ENCODE results near the gene SPTSSB. TPM values are rescaled to one million over a fixed set of nuclear protein-coding genes. Genes with fewer than 3 reads are reported as not detected.

SPTSSB gene
- polyA plus RNA-seq, 2 of the 4 experiments (the other 2 are of a cell fraction): 0.06 to 0.43 TPM

GRCh38 chr3:161314836-161315395 lies 56.4 kb downstream of the SPTSSB start:
- ATAC-seq (no peak), DNase-seq (ENCODE audit: low read depth in 1 of 2, low spot score in 1 of 2) (no peak), FAIRE-seq (no peak)
- POLR2A ChIA-PET: no interaction called here
- H3K9me3 ChIP-seq: no peaks in the 10 kb centered on the region
- no peaks in the 10 kb centered on the region for H3K4me1 ChIP-seq
- no peak overlapping the region for H3K27ac ChIP-seq
- no peak overlapping the region for H3K4me3 ChIP-seq
- CTCF ChIA-PET: no interaction called here
- 37% methylated on average over 3 of the region's 3 CpGs for WGBS (ENCODE audit: missing lambda C conversion rate)
- no peak overlapping the region for H3K4me2 ChIP-seq
- no peak for TF ChIP-seq CEBPB (IDR thresholded peaks at IDR 0.05)
- no peak for TF ChIP-seq FOSL2 (IDR thresholded peaks at IDR 0.05)
- peak; percentile 72 for TF ChIP-seq FOSL2 (CRISPR knock-in tag; IDR thresholded peaks at IDR 0.05)
- 0 out of 2 replicates have a peak, but pooled peaks have one; percentile 39 for TF ChIP-seq NFE2L2 (conservative IDR thresholded peaks at IDR 0.05; ENCODE audit: low read length)

- no peak for ATAC-seq
- ChIA-PET CTCF (no interaction called here), POLR2A (no interaction called here)
- 32% methylated on average over 5 of the region's 5 CpGs for WGBS (ENCODE audit: missing lambda C conversion rate)
- H3K9me3 ChIP-seq: peaks cover 5% of the 10 kb centered on the region; the same call in 2 of the 3 replicates
- no peak overlapping the region for H3K4me3 ChIP-seq
- no peak for FAIRE-seq
- H3K4me2 ChIP-seq: no peak overlapping the region
- TF ChIP-seq ZNF302 (CRISPR knock-in tag; IDR thresholded peaks at IDR 0.05) (no peak), CEBPB (IDR thresholded peaks at IDR 0.05) (no peak), GATA3 (IDR thresholded peaks at IDR 0.05; ENCODE audit: borderline replicate concordance) (no peak), ELK1 (IDR thresholded peaks at IDR 0.05; ENCODE audit: low read depth, low read length) (no peak), RFX5 (IDR thresholded peaks at IDR 0.05) (no peak), ZC3H11A (IDR thresholded peaks at IDR 0.05) (no peak), HOXA7 (CRISPR knock-in tag; IDR thresholded peaks at IDR 0.05) (no peak), RAD21 (conservative IDR thresholded peaks at IDR 0.05 in 1 of 2, IDR thresholded peaks at IDR 0.05 in 1 of 2) (no peak), KDM5A (IDR thresholded peaks at IDR 0.05) (no peak), TP53 (CRISPR knock-in tag; IDR thresholded peaks at IDR 0.05) (no peak), ZFP36 (IDR thresholded peaks at IDR 0.05; ENCODE audit: borderline replicate concordance, partially characterized antibody) (no peak), PHF8 (IDR thresholded peaks at IDR 0.05; ENCODE audit: borderline replicate concordance, low read depth) (no peak), EHF (CRISPR knock-in tag; IDR thresholded peaks at IDR 0.05) (no peak), RCOR1 (IDR thresholded peaks at IDR 0.05; ENCODE audit: low read depth, low read length) (no peak)
- no peak overlapping the region for H3K27ac ChIP-seq
- no peaks in the 10 kb centered on the region for H3K4me1 ChIP-seq
- DNase-seq (ENCODE audit: low read depth in 1 of 2, low spot score in 1 of 2): no peak
Measured at GRCh38 chr3:161310649-161311423, 60.5 kb downstream of the SPTSSB start.

GRCh38 chr3:161305095-161305991 lies 66.0 kb downstream of the SPTSSB start:
- CTCF ChIA-PET: interaction anchor here (0.5 to 1.8 kb wide), 7 partner anchors 12 to 442 kb away, joined by 3 to 5 read pairs (median 4); no protein-coding TSS in a partner anchor
- ATAC-seq: no peak
- H3K27ac ChIP-seq: no peak overlapping the region

More at GRCh38 chr3:161305095-161305991, 66.0 kb downstream of the SPTSSB start:
- no peak overlapping the region for H3K4me2 ChIP-seq
- no peak overlapping the region for H3K4me3 ChIP-seq
- TF ChIP-seq CHD2 (IDR thresholded peaks at IDR 0.05; ENCODE audit: low read length, partially characterized antibody): no peak
- peak; percentile 42 for TF ChIP-seq CTCF (IDR thresholded peaks at IDR 0.05)
- peak; percentile 29 to 34; a peak in 4 of 5 replicates for TF ChIP-seq RAD21 (conservative IDR thresholded peaks at IDR 0.05 in 1 of 2, IDR thresholded peaks at IDR 0.05 in 1 of 2)
- peak; percentile 37; the same call in 2 of the 3 replicates for TF ChIP-seq SMC3 (IDR thresholded peaks at IDR 0.05)
- TF ChIP-seq EHMT2 (IDR thresholded peaks at IDR 0.05; ENCODE audit: low read depth): no peak
- peak in 1 of 2 experiments; percentile 62; a peak in 1 of 4 replicates for TF ChIP-seq CEBPB (IDR thresholded peaks at IDR 0.05)
- peaks cover 5% of the 10 kb centered on the region; the same call in 2 of the 3 replicates for H3K9me3 ChIP-seq
- POLR2A ChIA-PET: no interaction called here
- 40% methylated on average over 2 of the region's 2 CpGs for WGBS (ENCODE audit: missing lambda C conversion rate)
- H3K4me1 ChIP-seq: no peaks in the 10 kb centered on the region
- DNase-seq (ENCODE audit: low read depth in 1 of 2, low spot score in 1 of 2) (peak; percentile 17 to 31), FAIRE-seq (no peak)
